Mesothelial cell of epicardium (in vitro differentiated cells): ENCODE measurements around the gene CASD1. TPM values are rescaled to one million over a fixed set of nuclear protein-coding genes. Genes with fewer than 3 reads are reported as not detected.

ENCODE experiments used
- DNase-seq, 2 experiments: peaks; one replicate each; pipeline ENCODE4 v3.0.0; 2021; ENCODE audit warnings: low spot score in 2 of 2; ENCODE audit not compliant: unreplicated experiment in 2 of 2
- H3K27ac Mint-ChIP-seq: 2 replicates; pipeline ENCODE4 v1.8.0; 2021; ENCODE audit warnings: mixed read lengths
- H3K27me3 Mint-ChIP-seq: 2 replicates; pipeline ENCODE4 v1.8.0; 2021; ENCODE audit warnings: low read depth, mixed read lengths
- H3K36me3 Mint-ChIP-seq: 2 replicates; pipeline ENCODE4 v1.8.0; 2021; ENCODE audit warnings: mixed read lengths
- H3K4me1 Mint-ChIP-seq: 2 replicates; pipeline ENCODE4 v1.8.0; 2021; ENCODE audit warnings: mixed read lengths
- H3K4me3 Mint-ChIP-seq: 2 replicates; pipeline ENCODE4 v1.8.0; 2021; ENCODE audit warnings: mild to moderate bottlenecking, moderate library complexity, mixed read lengths
- H3K9me3 Mint-ChIP-seq: 2 replicates; pipeline ENCODE4 v1.8.0; 2021; ENCODE audit warnings: mixed read lengths
- total RNA-seq: library from RNA; stranded (reverse); gene quantifications from 3 replicates; pipeline ENCODE4 v1.2.1, GENCODE V29; 2021
- TF ChIP-seq, protein P1 (sequence below): fragments of 200-600 bp; sonication (generic); IDR thresholded peaks from one replicate; pipeline ENCODE4 v1.5.0; 2021; ENCODE audit warnings: antibody characterized with exemption; ENCODE audit not compliant: unreplicated experiment

CASD1 gene
- total RNA-seq = 27.4 to 35.6 TPM (median 29.2 TPM) in 3 replicates

GRCh38 chr7:94509264-94509886 is at the start of gene CASD1:
TSS of gene CASD1 (plus strand) at chr7:94509809. CDS start at chr7:94510085, 276 bp downstream.
- TF ChIP-seq, protein P1, sequence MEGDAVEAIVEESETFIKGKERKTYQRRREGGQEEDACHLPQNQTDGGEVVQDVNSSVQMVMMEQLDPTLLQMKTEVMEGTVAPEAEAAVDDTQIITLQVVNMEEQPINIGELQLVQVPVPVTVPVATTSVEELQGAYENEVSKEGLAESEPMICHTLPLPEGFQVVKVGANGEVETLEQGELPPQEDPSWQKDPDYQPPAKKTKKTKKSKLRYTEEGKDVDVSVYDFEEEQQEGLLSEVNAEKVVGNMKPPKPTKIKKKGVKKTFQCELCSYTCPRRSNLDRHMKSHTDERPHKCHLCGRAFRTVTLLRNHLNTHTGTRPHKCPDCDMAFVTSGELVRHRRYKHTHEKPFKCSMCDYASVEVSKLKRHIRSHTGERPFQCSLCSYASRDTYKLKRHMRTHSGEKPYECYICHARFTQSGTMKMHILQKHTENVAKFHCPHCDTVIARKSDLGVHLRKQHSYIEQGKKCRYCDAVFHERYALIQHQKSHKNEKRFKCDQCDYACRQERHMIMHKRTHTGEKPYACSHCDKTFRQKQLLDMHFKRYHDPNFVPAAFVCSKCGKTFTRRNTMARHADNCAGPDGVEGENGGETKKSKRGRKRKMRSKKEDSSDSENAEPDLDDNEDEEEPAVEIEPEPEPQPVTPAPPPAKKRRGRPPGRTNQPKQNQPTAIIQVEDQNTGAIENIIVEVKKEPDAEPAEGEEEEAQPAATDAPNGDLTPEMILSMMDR = no peak
- no peaks in the 10 kb centered on the region for H3K36me3 Mint-ChIP-seq
- H3K4me1 Mint-ChIP-seq = peaks cover 37% of the 10 kb centered on the region
- H3K9me3 Mint-ChIP-seq = no peaks in the 10 kb centered on the region
- peak within 1 kb of the TSS; percentile 94 for H3K27ac Mint-ChIP-seq
- DNase-seq = peak in 1 of 2 experiments; percentile 26
- no peaks in the 10 kb centered on the region for H3K27me3 Mint-ChIP-seq
- H3K4me3 Mint-ChIP-seq = peak within 1 kb of the TSS; percentile 80

- Mint-ChIP-seq H3K9me3 (peaks cover 9% of the 10 kb centered on the region), H3K4me1 (no peaks in the 10 kb centered on the region), H3K27me3 (no peaks in the 10 kb centered on the region), H3K36me3 (peaks cover 3% of the 10 kb centered on the region), H3K4me3 (no peak overlapping the region), H3K27ac (no peak overlapping the region)
- no peak for DNase-seq
- TF ChIP-seq, protein P1 = no peak
These were observed 43.1 kb upstream of the CASD1 start for GRCh38 chr7:94466516-94466915.

- no peak for DNase-seq
- no peak overlapping the region for H3K27ac Mint-ChIP-seq
- no peak overlapping the region for H3K4me3 Mint-ChIP-seq
- TF ChIP-seq, protein P1 = no peak
- H3K27me3 Mint-ChIP-seq = no peaks in the 10 kb centered on the region
- H3K9me3 Mint-ChIP-seq = peaks cover 9% of the 10 kb centered on the region
- H3K4me1 Mint-ChIP-seq = no peaks in the 10 kb centered on the region
- peaks cover 7% of the 10 kb centered on the region for H3K36me3 Mint-ChIP-seq
These were observed 38.0 kb upstream of the CASD1 start for GRCh38 chr7:94471604-94472003.

- Mint-ChIP-seq H3K27ac (no peak overlapping the region), H3K4me3 (no peak overlapping the region), H3K9me3 (peaks cover 9% of the 10 kb centered on the region), H3K4me1 (no peaks in the 10 kb centered on the region), H3K36me3 (peaks cover 7% of the 10 kb centered on the region), H3K27me3 (no peaks in the 10 kb centered on the region)
- TF ChIP-seq, protein P1 = no peak
- no peak for DNase-seq
These were observed 37.0 kb upstream of the CASD1 start for GRCh38 chr7:94472608-94473007.

GRCh38 chr7:94476251-94476840 is 33.3 kb upstream of the CASD1 start:
- no peak for DNase-seq
- Mint-ChIP-seq H3K27ac (no peak overlapping the region), H3K36me3 (peaks cover 3% of the 10 kb centered on the region), H3K4me1 (peaks cover 4% of the 10 kb centered on the region), H3K27me3 (no peaks in the 10 kb centered on the region), H3K4me3 (no peak overlapping the region), H3K9me3 (peaks cover 4% of the 10 kb centered on the region)
- TF ChIP-seq, protein P1 = no peak
